Measurements from ENCODE around the gene MICAL3.

The MICAL3 gene

DNA sequence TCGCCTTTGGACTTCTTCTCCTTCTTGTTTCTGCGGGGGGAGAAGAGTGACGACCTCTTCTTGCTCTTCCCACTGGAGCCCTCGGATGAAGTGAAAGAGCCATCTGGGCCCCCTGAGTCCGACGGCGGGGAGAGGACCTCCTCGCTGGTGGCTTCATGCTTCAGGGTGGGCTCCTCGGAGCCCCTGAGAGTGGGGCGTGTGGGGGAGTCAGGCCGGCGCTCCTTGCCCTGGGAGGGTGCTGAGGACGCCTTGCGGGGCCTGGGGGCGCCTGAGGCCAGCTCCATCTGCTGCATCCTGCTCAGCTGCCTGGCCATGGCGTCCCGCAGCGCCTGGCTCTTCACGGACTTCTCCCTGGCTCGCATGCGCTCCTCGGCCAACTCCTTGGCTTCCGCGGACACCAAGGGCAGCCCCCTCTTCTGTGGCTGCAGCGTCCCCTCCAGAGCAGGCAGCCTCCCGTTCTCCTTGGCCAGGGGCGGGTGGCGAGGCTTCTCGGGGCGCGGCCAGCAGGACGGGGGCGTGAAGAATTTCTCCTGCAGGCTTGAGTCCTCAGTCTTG is 206.8 kb downstream of the MICAL3 start:
- Histone ChIP-seq H3K4me2 (ENCODE audit: low read length) (no peak overlapping the region), H3K9ac (no peak overlapping the region), H3K27ac (no peak overlapping the region), H3K36me3 (ENCODE audit: control insufficient read depth, insufficient read depth, low read length) (no peaks in the 10 kb centered on the region), H3K4me1 (no peaks in the 10 kb centered on the region), H2AFZ (no peak overlapping the region), H3K79me2 (no peaks in the 10 kb centered on the region), H3K9me3 (ENCODE audit: control insufficient read depth, low read length) (no peaks in the 10 kb centered on the region), H3K4me3 (ENCODE audit: low read depth, low read length) (no peak overlapping the region), H3K27me3 (ENCODE audit: control insufficient read depth, insufficient read depth, low read length) (no peaks in the 10 kb centered on the region)
- TF ChIP-seq, protein P1, sequence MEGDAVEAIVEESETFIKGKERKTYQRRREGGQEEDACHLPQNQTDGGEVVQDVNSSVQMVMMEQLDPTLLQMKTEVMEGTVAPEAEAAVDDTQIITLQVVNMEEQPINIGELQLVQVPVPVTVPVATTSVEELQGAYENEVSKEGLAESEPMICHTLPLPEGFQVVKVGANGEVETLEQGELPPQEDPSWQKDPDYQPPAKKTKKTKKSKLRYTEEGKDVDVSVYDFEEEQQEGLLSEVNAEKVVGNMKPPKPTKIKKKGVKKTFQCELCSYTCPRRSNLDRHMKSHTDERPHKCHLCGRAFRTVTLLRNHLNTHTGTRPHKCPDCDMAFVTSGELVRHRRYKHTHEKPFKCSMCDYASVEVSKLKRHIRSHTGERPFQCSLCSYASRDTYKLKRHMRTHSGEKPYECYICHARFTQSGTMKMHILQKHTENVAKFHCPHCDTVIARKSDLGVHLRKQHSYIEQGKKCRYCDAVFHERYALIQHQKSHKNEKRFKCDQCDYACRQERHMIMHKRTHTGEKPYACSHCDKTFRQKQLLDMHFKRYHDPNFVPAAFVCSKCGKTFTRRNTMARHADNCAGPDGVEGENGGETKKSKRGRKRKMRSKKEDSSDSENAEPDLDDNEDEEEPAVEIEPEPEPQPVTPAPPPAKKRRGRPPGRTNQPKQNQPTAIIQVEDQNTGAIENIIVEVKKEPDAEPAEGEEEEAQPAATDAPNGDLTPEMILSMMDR (IDR thresholded peaks at IDR 0.05): no peak

DNA sequence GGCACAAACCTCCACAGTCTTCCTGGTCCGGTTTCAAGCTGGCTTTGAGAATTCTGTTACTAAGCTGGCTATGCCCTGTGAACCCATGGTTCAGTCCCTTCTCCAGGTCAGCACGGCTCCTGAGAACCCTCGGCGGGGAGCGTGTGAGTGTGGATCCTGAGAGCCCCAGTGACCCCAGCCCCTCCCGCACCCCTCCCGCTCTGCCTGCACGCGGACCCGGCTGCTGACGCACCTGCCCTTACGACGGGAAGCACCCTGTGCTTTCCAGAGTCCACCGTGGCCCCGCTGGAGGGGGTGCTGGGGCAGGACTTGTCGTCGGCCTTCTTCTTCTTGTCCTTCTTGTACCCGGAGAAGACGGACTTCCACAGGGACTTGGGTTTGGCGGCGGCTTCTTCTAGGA is 207.3 kb downstream of the MICAL3 start:
- H3K36me3 ChIP-seq (ENCODE audit: control insufficient read depth, insufficient read depth, low read length): no peaks in the 10 kb centered on the region
- H3K27ac ChIP-seq: no peak overlapping the region
- H3K9ac ChIP-seq: no peak overlapping the region
- H3K4me2 ChIP-seq (ENCODE audit: low read length): no peak overlapping the region
- H3K4me1 ChIP-seq: no peaks in the 10 kb centered on the region
- no peaks in the 10 kb centered on the region for H3K27me3 ChIP-seq (ENCODE audit: control insufficient read depth, insufficient read depth, low read length)
- TF ChIP-seq, protein P1 (IDR thresholded peaks at IDR 0.05): no peak
- H3K4me3 ChIP-seq (ENCODE audit: low read depth, low read length): no peak overlapping the region
- no peak overlapping the region for H2AFZ ChIP-seq
- H3K9me3 ChIP-seq (ENCODE audit: control insufficient read depth, low read length): no peaks in the 10 kb centered on the region
- no peaks in the 10 kb centered on the region for H3K79me2 ChIP-seq

DNA sequence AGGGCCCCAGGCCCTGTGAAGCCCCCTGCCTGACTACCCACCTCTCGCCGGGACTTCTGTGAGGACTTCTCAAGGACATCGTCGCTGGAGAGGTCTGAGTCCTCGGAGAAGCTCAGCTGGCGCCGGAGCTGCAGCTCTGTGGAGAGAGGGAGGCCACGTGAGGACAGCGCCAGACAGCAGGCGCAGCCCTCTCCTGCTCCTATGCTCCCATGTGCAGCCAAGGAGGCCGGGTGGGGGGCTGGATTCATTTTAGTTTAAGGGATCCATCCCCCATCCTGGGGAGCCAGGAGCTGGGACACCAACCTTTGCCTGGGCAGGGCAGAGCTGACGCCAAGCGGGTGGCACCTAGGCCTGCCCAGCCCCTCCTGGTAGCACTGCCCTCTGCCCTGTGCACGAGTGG is 207.7 kb downstream of the MICAL3 start:
- Histone ChIP-seq H3K27me3 (ENCODE audit: control insufficient read depth, insufficient read depth, low read length) (no peaks in the 10 kb centered on the region), H3K9me3 (ENCODE audit: control insufficient read depth, low read length) (no peaks in the 10 kb centered on the region), H3K9ac (no peak overlapping the region), H3K4me2 (ENCODE audit: low read length) (no peak overlapping the region), H3K4me1 (no peaks in the 10 kb centered on the region), H3K27ac (no peak overlapping the region), H3K4me3 (ENCODE audit: low read depth, low read length) (no peak overlapping the region), H2AFZ (no peak overlapping the region), H3K79me2 (no peaks in the 10 kb centered on the region), H3K36me3 (ENCODE audit: control insufficient read depth, insufficient read depth, low read length) (no peaks in the 10 kb centered on the region)
- TF ChIP-seq, protein P1 (IDR thresholded peaks at IDR 0.05): no peak

DNA sequence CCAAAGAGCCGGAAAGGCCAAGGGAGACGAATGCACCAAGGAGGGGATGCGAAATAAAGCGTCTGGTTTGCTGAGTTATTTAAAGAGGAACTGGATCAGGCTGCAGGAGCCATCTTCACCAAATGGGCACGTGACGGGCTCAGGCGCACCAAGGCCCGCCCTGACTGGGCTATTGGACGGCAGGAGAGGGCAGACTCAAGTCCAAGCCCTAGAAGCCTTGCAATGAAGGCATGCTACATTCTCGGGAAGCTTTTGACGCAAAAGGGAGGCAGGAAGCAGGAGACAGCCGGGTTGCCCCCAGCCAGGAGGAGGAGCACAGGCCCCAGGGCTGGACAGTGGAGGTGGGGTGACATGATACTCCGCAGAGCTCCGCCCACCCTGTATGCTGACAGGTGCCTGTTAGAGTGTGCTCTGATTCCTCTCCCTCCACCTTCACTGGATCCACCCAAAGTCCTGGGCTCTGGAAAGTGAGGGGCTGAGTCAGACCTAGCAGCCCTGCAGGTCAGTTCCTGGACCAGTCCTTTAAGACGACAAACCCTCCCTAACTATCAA is 208.6 kb downstream of the MICAL3 start:
- Histone ChIP-seq H2AFZ (no peak overlapping the region), H3K36me3 (ENCODE audit: control insufficient read depth, insufficient read depth, low read length) (no peaks in the 10 kb centered on the region), H3K9me3 (ENCODE audit: control insufficient read depth, low read length) (no peaks in the 10 kb centered on the region), H3K27me3 (ENCODE audit: control insufficient read depth, insufficient read depth, low read length) (no peaks in the 10 kb centered on the region), H3K4me2 (ENCODE audit: low read length) (no peak overlapping the region), H3K27ac (no peak overlapping the region), H3K9ac (no peak overlapping the region), H3K4me3 (ENCODE audit: low read depth, low read length) (no peak overlapping the region), H3K79me2 (no peaks in the 10 kb centered on the region), H3K4me1 (no peaks in the 10 kb centered on the region)
- TF ChIP-seq, protein P1 (IDR thresholded peaks at IDR 0.05): no peak

DNA sequence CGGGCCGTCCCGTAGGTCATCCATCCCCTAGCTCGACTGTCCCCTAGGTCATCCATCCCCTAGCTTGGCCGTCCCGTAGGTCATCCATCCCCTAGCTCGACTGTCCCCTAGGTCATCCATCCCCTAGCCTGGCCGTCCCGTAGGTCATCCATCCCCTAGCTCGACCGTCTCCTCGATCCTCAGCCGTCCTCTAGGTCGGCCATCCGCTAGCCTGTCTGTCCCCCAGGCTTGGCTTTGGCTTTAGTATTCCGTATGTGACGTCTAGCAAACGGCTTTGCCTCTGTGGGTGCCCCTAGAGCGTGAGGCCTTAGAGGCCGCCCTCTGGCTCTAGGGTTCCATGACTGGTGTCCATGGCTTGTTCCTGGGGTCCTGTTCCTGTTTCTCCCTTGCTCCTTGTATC is 209.5 kb downstream of the MICAL3 start:
- TF ChIP-seq, protein P1 (IDR thresholded peaks at IDR 0.05): no peak
- no peak overlapping the region for H3K9ac ChIP-seq
- no peak overlapping the region for H3K27ac ChIP-seq
- H3K9me3 ChIP-seq (ENCODE audit: control insufficient read depth, low read length): no peaks in the 10 kb centered on the region
- H3K4me3 ChIP-seq (ENCODE audit: low read depth, low read length): no peak overlapping the region
- H3K27me3 ChIP-seq (ENCODE audit: control insufficient read depth, insufficient read depth, low read length): no peaks in the 10 kb centered on the region
- H3K4me2 ChIP-seq (ENCODE audit: low read length): no peak overlapping the region
- H3K79me2 ChIP-seq: no peaks in the 10 kb centered on the region
- no peaks in the 10 kb centered on the region for H3K4me1 ChIP-seq
- no peaks in the 10 kb centered on the region for H3K36me3 ChIP-seq (ENCODE audit: control insufficient read depth, insufficient read depth, low read length)
- H2AFZ ChIP-seq: no peak overlapping the region
